ENCODE results near the gene ERN1. TPM values are rescaled to one million over a fixed set of nuclear protein-coding genes. Genes with fewer than 3 reads are reported as not detected.

ERN1 gene
- total RNA-seq, 1 donor from 2014 or later = 12.1 TPM

DNA sequence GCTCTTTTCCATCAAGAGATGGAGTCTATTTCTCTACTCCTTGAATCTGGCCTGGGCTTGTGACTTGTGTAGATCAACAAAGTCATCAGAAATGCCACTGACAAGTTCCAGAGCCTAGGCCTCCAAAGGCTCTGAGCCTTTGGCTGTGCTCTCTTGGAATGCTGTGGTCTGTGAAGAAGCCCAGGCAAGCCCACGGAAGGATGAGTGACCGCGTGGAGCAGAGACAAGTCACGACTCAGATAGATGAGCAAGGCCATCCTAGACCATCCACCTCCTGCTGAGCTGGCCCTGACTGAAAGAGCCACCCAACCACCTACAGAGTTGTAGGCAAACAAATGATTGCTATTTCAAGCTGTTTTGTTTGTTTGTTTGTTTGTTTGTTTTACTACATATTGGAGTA, 97.9 kb downstream of the ERN1 start:
- Mint-ChIP-seq H3K36me3 (no peaks in the 10 kb centered on the region), H3K4me1 (ENCODE audit: unreplicated experiment) (no peaks in the 10 kb centered on the region), H3K27ac (no peak overlapping the region), H3K27me3 (no peaks in the 10 kb centered on the region), H3K4me3 (no peak overlapping the region), H3K9me3 (no peaks in the 10 kb centered on the region)
- DNase-seq (ENCODE audit: extremely low spot score, unreplicated experiment) = peak; percentile 11
- TF ChIP-seq, protein P1, sequence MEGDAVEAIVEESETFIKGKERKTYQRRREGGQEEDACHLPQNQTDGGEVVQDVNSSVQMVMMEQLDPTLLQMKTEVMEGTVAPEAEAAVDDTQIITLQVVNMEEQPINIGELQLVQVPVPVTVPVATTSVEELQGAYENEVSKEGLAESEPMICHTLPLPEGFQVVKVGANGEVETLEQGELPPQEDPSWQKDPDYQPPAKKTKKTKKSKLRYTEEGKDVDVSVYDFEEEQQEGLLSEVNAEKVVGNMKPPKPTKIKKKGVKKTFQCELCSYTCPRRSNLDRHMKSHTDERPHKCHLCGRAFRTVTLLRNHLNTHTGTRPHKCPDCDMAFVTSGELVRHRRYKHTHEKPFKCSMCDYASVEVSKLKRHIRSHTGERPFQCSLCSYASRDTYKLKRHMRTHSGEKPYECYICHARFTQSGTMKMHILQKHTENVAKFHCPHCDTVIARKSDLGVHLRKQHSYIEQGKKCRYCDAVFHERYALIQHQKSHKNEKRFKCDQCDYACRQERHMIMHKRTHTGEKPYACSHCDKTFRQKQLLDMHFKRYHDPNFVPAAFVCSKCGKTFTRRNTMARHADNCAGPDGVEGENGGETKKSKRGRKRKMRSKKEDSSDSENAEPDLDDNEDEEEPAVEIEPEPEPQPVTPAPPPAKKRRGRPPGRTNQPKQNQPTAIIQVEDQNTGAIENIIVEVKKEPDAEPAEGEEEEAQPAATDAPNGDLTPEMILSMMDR (conservative IDR thresholded peaks at IDR 0.05) = no peak

DNA sequence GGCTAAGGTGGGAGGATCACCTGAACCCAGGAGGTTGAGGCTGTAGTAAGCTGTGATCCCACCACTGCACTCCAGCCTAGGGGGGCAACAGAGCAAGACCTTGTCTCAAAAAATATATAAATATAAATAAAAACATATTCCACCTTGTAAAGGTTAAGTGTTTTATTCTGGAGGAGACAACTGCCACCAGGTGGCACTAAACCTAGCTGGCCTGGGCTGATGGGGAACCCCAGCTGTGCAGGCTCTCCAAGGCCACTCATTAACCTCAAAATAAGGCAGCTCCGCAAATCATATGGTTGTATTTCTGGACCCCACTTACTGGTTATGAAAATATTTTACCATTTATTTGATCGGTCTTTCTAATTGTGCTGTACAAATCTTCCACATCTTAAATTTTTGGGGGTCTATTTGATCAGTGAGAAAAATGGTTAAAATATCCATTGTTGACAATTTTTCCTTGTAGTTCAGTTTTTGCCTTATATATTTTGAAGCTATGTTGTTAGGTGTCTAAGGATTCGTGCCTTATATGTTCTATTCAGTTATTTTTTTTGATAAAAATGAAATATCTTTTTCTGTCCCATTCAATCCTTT, 101.0 kb downstream of the ERN1 start:
- Mint-ChIP-seq H3K27me3 (peaks cover 6% of the 10 kb centered on the region), H3K4me3 (no peak overlapping the region), H3K27ac (no peak overlapping the region), H3K9me3 (no peaks in the 10 kb centered on the region), H3K36me3 (no peaks in the 10 kb centered on the region), H3K4me1 (ENCODE audit: unreplicated experiment) (peaks cover 6% of the 10 kb centered on the region)
- TF ChIP-seq, protein P1 (conservative IDR thresholded peaks at IDR 0.05) = peak; percentile 92
- DNase-seq (ENCODE audit: extremely low spot score, unreplicated experiment) = peak; percentile 67

DNA sequence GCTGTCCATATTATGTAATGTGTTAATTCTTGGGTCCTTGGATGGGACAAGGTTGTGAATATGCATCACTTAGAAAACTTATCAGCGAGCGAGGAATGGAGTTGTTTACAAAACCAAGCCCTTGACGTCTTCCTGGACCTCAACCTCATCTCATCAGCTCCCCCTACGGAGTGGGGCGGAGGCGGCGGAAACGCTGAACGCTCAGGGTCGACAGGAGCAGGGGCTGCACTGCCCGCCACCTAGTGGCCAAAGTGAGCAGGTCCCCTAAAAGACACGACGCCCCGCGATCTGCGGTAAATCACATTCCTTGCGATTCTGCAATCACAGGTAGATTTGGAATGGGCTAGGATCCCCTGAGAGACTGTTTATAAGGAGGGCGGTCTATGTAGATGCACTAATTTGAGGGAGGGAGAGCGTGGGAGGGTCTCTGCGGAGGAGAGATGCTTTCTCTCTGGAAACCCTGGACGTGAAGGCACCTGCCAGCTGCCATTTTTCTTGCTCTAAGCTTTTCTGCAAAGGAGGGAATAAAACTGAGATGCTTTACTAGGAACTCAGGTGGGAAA, 104.1 kb downstream of the ERN1 start:
- DNase-seq (ENCODE audit: extremely low spot score, unreplicated experiment) = peak; percentile 80

DNA sequence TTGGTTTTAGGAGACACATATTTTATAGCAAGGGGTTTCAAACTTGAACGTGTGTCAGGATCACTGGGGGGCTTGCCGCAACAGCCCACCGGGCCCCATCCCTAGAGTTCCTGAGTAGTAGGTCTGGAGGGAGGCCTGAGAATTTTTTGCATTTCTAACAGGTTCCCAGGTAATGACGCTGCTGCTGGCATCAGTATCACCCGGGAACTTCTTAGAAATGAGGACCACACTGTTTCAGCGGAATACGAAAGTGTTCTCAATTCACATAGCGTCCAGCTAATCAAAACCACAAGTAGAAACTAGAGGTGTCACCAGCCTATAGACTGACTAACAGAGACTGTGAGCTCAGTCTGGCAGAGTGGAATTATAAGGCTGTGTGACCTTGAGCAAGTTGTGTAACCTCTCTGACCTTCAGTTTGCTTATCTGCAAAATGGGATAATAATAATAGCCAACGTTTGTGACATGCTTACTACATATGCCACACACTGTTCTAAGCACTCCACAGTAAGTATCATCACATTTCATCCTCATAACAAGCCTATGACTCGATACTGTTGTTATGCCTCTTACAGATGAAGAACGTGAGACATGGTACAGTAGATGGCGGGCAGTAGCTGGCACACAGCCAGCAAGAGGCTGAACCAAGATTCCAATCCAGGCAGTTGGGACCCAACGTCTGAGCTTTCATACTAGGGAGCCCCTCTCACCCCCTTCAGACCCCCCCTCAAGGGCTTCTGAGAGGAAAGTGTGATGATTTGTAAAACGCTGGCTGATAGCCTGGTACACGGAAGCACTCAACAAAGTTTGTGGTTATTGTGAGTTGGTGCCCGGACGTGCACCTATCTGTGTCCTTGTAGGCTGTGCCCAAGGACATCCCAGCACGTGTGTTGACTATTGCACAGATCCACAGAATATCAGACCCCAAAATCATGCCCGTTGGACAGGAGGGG, 104.9 kb downstream of the ERN1 start:
- H3K27me3 Mint-ChIP-seq = peaks cover 7% of the 10 kb centered on the region
- DNase-seq (ENCODE audit: extremely low spot score, unreplicated experiment) = peak; percentile 47
- H3K4me1 Mint-ChIP-seq (ENCODE audit: unreplicated experiment) = peaks cover 6% of the 10 kb centered on the region
- no peak overlapping the region for H3K4me3 Mint-ChIP-seq
- TF ChIP-seq, protein P1 (conservative IDR thresholded peaks at IDR 0.05) = no peak
- H3K9me3 Mint-ChIP-seq = no peaks in the 10 kb centered on the region
- H3K36me3 Mint-ChIP-seq = no peaks in the 10 kb centered on the region
- no peak overlapping the region for H3K27ac Mint-ChIP-seq

More for the DNA sequence above, 104.1 kb downstream of the ERN1 start:
- Mint-ChIP-seq H3K27ac (no peak overlapping the region), H3K9me3 (no peaks in the 10 kb centered on the region), H3K36me3 (no peaks in the 10 kb centered on the region), H3K27me3 (peaks cover 6% of the 10 kb centered on the region), H3K4me3 (peak overlapping the region; percentile 41), H3K4me1 (ENCODE audit: unreplicated experiment) (peaks cover 6% of the 10 kb centered on the region)
- TF ChIP-seq, protein P1 (conservative IDR thresholded peaks at IDR 0.05) = peak; percentile 98

DNA sequence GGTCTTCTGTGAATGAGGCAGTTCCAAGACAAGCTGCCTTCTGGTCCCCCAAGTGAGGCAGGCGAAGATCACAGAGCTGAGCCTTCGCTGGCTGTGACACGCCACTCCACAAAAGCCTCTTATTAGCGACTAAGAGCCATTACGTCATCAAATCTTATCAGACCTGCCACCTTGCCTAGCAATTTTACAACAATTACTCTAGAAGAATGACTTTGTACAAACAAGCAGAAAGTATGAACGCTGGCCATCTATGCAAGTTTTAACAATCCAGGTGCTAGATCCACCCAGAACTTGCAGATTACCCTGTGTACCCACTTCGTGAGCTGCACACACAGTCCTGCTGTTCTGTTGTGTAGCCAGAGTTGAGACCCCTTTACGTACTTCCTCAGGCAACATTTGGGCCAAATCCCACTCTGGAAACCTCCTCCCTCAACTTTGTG, 105.7 kb downstream of the ERN1 start:
- no peak overlapping the region for H3K4me3 Mint-ChIP-seq
- no peaks in the 10 kb centered on the region for H3K36me3 Mint-ChIP-seq
- H3K4me1 Mint-ChIP-seq (ENCODE audit: unreplicated experiment) = peaks cover 6% of the 10 kb centered on the region
- peak; percentile 15 for DNase-seq (ENCODE audit: extremely low spot score, unreplicated experiment)
- TF ChIP-seq, protein P1 (conservative IDR thresholded peaks at IDR 0.05) = no peak
- no peak overlapping the region for H3K27ac Mint-ChIP-seq
- no peaks in the 10 kb centered on the region for H3K9me3 Mint-ChIP-seq
- H3K27me3 Mint-ChIP-seq = peaks cover 9% of the 10 kb centered on the region

Measured in type B pancreatic cell (in vitro differentiated cells).